ENCODE results near the gene TGFBI. TPM values are rescaled to one million over a fixed set of nuclear protein-coding genes. Genes with fewer than 3 reads are reported as not detected.

Gene TGFBI
- total RNA-seq, 2 donors from 2014 or later = 17.9 to 41.7 TPM

DNA sequence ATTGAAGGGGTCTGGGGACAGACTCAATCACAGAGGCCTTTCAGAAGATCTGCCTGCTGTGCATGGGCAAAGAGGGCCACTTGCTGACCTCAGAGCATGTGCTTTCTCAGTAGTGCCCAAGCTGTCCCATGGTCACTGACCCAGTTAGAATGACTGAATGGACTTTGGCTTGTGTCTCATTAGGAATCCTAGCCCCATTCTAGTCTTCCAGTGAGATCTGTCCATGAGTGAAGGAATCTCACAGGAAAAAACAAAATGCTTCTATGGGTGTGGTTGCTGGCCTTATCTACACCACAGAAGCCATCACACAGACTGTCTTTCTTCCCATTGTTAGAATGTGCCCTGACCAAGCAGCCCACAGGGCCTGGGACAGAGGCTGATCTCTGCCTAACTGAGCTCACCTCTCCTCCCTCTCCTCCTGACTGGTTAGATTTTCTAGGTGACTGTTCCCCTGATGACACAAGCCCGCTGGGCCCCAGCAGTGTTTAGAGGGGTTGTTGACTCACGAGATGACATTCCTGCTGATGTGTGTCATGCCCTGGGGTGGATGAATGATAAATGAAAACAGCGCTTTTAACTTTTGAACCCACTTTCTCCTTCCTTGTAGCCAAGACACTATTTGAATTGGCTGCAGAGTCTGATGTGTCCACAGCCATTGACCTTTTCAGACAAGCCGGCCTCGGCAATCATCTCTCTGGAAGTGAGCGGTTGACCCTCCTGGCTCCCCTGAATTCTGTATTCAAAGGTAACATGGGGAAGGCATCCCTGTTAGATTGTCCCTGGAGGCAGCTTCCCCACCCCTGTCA, 24.8 kb downstream of the TGFBI start:
- WGBS = 67% methylated on average over 6 of the region's 6 CpGs
- DNase-seq (ENCODE audit: low spot score) = no peak
- Histone ChIP-seq H3K27me3 (replicated peaks; ENCODE audit: insufficient read depth) (no peaks in the 10 kb centered on the region), H3K4me3 (no peak overlapping the region), H3K9me3 (no peaks in the 10 kb centered on the region), H3K27ac (no peak overlapping the region), H3K4me1 (replicated peaks) (no peaks in the 10 kb centered on the region), H3K36me3 (no peaks in the 10 kb centered on the region)
- TF ChIP-seq, protein P1, sequence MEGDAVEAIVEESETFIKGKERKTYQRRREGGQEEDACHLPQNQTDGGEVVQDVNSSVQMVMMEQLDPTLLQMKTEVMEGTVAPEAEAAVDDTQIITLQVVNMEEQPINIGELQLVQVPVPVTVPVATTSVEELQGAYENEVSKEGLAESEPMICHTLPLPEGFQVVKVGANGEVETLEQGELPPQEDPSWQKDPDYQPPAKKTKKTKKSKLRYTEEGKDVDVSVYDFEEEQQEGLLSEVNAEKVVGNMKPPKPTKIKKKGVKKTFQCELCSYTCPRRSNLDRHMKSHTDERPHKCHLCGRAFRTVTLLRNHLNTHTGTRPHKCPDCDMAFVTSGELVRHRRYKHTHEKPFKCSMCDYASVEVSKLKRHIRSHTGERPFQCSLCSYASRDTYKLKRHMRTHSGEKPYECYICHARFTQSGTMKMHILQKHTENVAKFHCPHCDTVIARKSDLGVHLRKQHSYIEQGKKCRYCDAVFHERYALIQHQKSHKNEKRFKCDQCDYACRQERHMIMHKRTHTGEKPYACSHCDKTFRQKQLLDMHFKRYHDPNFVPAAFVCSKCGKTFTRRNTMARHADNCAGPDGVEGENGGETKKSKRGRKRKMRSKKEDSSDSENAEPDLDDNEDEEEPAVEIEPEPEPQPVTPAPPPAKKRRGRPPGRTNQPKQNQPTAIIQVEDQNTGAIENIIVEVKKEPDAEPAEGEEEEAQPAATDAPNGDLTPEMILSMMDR (IDR thresholded peaks at IDR 0.05) = no peak
- TF ChIP-seq POLR2AphosphoS5 (IDR thresholded peaks at IDR 0.05) (no peak), POLR2A (IDR thresholded peaks at IDR 0.05) (no peak)
- intact Hi-C loops (cut with DNase I) = no loop called here

DNA sequence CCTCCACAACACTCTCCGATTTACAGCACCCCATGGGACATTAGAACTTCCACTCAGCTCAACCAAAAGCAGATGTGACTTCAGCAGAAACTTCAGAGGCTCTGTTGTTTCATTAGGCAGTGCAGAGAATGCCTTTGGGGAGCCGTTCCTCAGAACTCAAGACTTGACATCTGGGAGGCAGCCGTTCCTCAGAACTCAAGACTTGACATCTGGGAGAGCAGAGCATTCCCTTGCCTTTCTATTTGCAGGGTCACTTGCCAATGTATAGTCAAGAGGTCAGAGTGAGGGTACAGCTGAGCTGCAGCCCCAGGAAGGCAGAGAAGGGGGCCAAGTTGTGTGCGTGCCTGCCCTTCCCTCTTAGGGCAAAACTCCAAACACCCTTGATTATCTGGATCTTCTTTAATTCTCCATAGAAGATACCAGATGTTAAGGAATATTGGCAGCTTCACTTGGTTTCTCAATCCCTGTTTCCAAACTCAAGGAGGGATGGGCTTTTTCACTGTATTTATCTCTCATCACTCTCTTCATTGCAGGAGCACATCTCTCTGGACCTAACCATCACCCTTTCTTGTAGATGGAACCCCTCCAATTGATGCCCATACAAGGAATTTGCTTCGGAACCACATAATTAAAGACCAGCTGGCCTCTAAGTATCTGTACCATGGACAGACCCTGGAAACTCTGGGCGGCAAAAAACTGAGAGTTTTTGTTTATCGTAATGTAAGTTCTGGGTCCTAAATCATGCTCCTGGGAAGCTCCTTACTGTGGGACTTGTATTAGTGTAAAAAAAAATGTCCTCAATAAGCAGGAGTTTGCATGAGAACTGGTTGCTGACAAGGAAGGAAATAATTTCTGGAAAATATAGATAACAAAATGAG, 25.6 kb downstream of the TGFBI start:
- no peak overlapping the region for H3K27ac ChIP-seq
- no peaks in the 10 kb centered on the region for H3K36me3 ChIP-seq
- no peak overlapping the region for H3K4me3 ChIP-seq
- 78% methylated on average over 7 of the region's 7 CpGs for WGBS
- DNase-seq (ENCODE audit: low spot score) = no peak
- H3K27me3 ChIP-seq (replicated peaks; ENCODE audit: insufficient read depth) = no peaks in the 10 kb centered on the region
- H3K4me1 ChIP-seq (replicated peaks) = no peaks in the 10 kb centered on the region
- intact Hi-C loops (cut with DNase I) = no loop called here
- TF ChIP-seq, protein P1 (IDR thresholded peaks at IDR 0.05) = no peak
- TF ChIP-seq POLR2AphosphoS5 (IDR thresholded peaks at IDR 0.05) = no peak
- no peak for TF ChIP-seq POLR2A (IDR thresholded peaks at IDR 0.05)
- H3K9me3 ChIP-seq = no peaks in the 10 kb centered on the region

DNA sequence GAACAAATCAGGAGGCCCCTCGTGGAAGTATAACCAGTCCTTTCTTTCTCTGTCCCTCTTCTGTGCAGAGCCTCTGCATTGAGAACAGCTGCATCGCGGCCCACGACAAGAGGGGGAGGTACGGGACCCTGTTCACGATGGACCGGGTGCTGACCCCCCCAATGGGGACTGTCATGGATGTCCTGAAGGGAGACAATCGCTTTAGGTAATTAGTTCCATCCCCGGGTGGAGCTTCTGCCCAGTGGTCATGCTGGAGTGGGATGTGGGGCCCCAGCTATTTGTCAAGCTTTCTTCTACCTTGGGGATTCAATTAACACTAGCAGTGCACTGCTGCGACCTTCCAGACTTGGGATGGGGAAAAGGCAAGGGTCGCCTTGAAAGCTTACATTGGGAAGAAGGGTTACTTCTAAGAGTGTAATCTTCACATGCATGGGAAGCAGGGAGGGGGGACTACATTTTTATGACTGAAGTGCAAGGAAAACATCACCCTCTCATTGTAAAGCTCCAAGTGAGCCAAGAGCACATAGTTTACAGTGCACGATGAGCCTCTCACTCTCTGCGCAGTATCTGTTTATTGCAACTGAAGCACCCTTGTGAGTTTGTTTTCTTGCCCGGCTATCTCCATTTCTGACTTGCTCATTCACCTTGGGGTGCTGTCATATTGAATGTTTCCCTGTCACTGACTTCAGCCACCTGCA, 27.0 kb downstream of the TGFBI start:
- TF ChIP-seq POLR2A (IDR thresholded peaks at IDR 0.05) = no peak
- TF ChIP-seq, protein P1 (IDR thresholded peaks at IDR 0.05) = no peak
- TF ChIP-seq POLR2AphosphoS5 (IDR thresholded peaks at IDR 0.05) = no peak
- Histone ChIP-seq H3K27me3 (replicated peaks; ENCODE audit: insufficient read depth) (no peaks in the 10 kb centered on the region), H3K9me3 (no peaks in the 10 kb centered on the region), H3K4me3 (no peak overlapping the region), H3K4me1 (replicated peaks) (no peaks in the 10 kb centered on the region), H3K27ac (no peak overlapping the region), H3K36me3 (no peaks in the 10 kb centered on the region)
- DNase-seq (ENCODE audit: low spot score) = no peak
- intact Hi-C loops (cut with DNase I) = no loop called here
- WGBS = 79% methylated on average over 14 of the region's 14 CpGs

DNA sequence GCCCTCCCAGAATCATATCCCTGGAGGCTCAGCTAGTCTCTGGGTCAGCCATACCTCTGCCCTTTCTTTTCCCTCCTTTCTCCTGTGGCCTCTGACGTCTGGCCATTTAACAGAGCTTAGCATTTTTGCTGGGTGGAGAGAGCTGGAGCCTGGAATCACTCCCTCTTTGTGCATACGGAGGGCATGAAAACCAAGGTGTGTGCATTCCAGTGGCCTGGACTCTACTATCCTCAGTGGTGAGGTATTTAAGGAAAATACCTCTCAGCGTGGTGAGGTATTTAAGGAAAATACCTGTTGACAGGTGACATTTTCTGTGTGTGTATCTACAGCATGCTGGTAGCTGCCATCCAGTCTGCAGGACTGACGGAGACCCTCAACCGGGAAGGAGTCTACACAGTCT, 27.5 kb downstream of the TGFBI start:
- Histone ChIP-seq H3K27ac (no peak overlapping the region), H3K4me3 (no peak overlapping the region), H3K4me1 (replicated peaks) (no peaks in the 10 kb centered on the region), H3K9me3 (no peaks in the 10 kb centered on the region), H3K36me3 (no peaks in the 10 kb centered on the region), H3K27me3 (replicated peaks; ENCODE audit: insufficient read depth) (no peaks in the 10 kb centered on the region)
- DNase-seq (ENCODE audit: low spot score) = no peak
- TF ChIP-seq, protein P1 (IDR thresholded peaks at IDR 0.05) = no peak
- TF ChIP-seq POLR2A (IDR thresholded peaks at IDR 0.05) (no peak), POLR2AphosphoS5 (IDR thresholded peaks at IDR 0.05) (no peak)
- 93% methylated on average over 5 of the region's 5 CpGs for WGBS
- intact Hi-C loops (cut with DNase I) = no loop called here

Data from prostate gland (tissue), 2 donors.